Neuron (in vitro differentiated cells): Measurements from ENCODE around the gene GPC6.

Source experiments
- H2AFZ ChIP-seq: one replicate; pipeline ENCODE4 v1.6.1; 2013; ENCODE audit warnings: low read depth, mild to moderate bottlenecking, inconsistent platforms, low read length, moderate library complexity
- H3K27me3 ChIP-seq: one replicate; pipeline ENCODE4 v1.6.1; 2013; ENCODE audit warnings: low read length; ENCODE audit not compliant: insufficient read depth
- H3K36me3 ChIP-seq: one replicate; pipeline ENCODE4 v1.6.1; 2013; ENCODE audit warnings: low read length; ENCODE audit not compliant: insufficient read depth
- H3K4me1 ChIP-seq: one replicate; pipeline ENCODE4 v1.6.1; 2013; ENCODE audit warnings: low read length; ENCODE audit not compliant: insufficient read depth
- H3K4me3 ChIP-seq: 2 replicates; pipeline ENCODE4 v1.5.1; 2013; ENCODE audit warnings: mild to moderate bottlenecking, low read length, moderate library complexity
- H3K9me3 ChIP-seq: one replicate; pipeline ENCODE4 v1.6.1; 2013; ENCODE audit warnings: low read length

The GPC6 gene

GRCh38 chr13:94345374-94346195 is 1119.0 kb downstream of the GPC6 start:
- no peak overlapping the region for H2AFZ ChIP-seq
- H3K4me1 ChIP-seq: peaks cover 22% of the 10 kb centered on the region
- no peaks in the 10 kb centered on the region for H3K9me3 ChIP-seq
- H3K36me3 ChIP-seq: no peaks in the 10 kb centered on the region
- no peaks in the 10 kb centered on the region for H3K27me3 ChIP-seq
- no peak overlapping the region for H3K4me3 ChIP-seq

DNA sequence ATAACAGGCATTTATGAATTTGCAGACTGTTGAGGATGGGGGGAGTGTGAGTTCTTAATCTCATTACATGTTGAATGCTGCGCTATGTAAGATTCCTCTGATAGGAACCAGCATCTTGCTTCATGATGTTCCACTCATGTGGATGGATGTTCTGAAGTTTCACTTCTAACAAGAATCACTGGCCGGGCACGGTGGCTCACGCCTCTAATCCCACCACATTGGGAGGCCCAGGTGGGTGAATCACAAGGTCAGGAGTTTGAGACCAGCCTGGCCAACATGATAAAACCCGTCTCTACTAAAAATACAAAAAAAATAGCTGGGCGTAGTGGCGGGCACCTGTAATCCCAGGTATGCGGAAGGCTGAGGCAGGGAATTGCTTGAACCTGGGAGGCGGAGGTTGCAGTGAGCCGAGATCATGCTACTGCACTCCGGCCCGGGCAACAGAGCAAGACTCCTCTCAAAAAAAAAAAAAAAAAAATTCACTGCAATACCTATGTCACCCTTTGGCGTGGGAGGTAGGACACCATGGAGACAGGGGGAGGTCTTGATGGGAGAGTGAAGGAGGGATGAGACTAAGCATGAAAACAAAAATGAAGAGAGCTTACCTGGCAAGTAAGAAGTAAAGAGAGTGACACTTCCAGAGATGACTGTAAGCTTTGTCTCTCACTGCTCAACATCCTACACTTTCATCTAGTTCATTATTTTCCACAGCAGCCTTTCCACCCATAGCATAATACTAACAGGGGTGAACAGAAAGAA is 1119.8 kb downstream of the GPC6 start:
- H3K4me3 ChIP-seq: no peak overlapping the region
- H3K36me3 ChIP-seq: no peaks in the 10 kb centered on the region
- H2AFZ ChIP-seq: no peak overlapping the region
- H3K4me1 ChIP-seq: peaks cover 29% of the 10 kb centered on the region
- H3K27me3 ChIP-seq: no peaks in the 10 kb centered on the region
- H3K9me3 ChIP-seq: no peaks in the 10 kb centered on the region

DNA sequence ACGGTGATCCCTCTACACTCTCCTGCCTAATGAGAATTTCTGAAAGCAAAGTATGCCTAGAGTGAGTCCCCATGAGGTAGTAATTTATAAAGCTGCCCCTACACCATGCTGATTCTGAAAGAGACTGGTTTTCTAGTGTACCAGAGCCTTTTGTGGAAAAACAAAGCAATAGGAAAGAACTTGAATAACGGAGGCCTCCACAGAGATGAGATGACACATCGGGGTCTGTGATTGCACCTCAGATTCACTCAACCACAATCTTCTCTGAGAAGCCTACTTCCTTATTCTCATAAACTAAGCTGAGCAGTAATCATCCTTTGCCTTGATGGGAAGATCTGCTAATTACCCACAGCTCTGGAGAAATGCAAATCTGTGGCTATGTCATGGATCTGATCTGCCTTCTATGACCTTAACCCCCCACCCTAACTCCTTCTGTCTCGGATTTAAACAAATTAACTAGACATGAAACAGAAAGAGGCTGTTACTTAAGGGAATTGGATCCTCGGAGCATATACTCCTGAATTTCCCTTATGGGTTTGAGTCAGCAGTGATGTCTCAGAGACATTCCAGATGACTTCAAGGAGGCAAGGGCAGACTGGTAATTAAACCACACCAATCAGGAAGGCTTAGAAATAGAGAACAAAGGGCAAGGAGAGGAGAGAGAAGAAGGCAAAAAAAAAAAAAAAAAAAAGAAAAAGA is 1124.8 kb downstream of the GPC6 start:
- H3K36me3 ChIP-seq: no peaks in the 10 kb centered on the region
- no peak overlapping the region for H3K4me3 ChIP-seq
- no peaks in the 10 kb centered on the region for H3K27me3 ChIP-seq
- peaks cover 12% of the 10 kb centered on the region for H3K4me1 ChIP-seq
- H2AFZ ChIP-seq: no peak overlapping the region
- H3K9me3 ChIP-seq: no peaks in the 10 kb centered on the region

DNA sequence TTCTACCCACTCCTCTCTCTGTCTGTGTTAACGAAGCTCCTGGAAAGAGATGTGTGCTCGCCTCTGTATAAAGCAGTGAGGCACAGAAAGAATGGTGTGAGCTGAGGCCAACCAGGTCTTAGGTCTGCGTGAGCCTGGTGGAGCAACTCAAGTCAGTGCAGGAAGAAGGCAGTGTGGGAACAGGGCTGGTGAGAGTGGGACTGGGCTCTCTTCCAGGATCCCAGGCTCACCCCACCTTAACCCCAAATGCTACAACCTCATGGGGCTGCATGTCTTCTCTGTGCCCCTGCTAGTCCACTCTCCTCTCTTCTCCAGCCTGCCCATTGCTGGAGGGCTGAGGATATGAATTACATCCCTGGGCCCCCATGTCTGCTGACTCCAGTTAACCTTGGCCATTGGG is 1125.5 kb downstream of the GPC6 start:
- Histone ChIP-seq H3K4me3 (no peak overlapping the region), H3K27me3 (no peaks in the 10 kb centered on the region)

GRCh38 chr13:94353167-94353710 is 1126.6 kb downstream of the GPC6 start:
- Histone ChIP-seq H3K4me1 (peaks cover 12% of the 10 kb centered on the region), H2AFZ (no peak overlapping the region), H3K36me3 (no peaks in the 10 kb centered on the region), H3K27me3 (no peaks in the 10 kb centered on the region), H3K4me3 (no peak overlapping the region), H3K9me3 (no peaks in the 10 kb centered on the region)

More for the DNA sequence above, 1125.5 kb downstream of the GPC6 start:
- no peaks in the 10 kb centered on the region for H3K9me3 ChIP-seq
- H3K4me1 ChIP-seq: peaks cover 12% of the 10 kb centered on the region
- H2AFZ ChIP-seq: no peak overlapping the region
- no peaks in the 10 kb centered on the region for H3K36me3 ChIP-seq

DNA sequence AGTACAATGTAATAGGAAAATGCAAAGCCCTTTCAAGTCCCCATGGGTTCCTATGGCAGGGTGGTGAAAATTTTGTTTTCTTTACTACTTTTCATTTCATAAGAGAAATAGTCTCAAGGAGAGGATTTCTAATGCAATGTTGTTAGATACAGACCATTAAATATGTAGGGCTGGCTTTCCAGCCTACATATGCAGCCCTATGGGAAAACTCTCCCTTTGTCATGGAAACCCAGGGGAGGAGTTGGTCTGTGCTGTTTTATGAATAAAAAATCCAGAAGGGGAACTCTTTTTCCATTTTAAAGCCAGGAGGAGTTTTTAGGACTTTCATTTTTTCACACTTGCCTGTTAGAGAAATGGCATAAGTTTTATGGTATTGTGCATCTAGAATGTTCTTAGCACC is 1133.3 kb downstream of the GPC6 start:
- no peak overlapping the region for H3K4me3 ChIP-seq

DNA sequence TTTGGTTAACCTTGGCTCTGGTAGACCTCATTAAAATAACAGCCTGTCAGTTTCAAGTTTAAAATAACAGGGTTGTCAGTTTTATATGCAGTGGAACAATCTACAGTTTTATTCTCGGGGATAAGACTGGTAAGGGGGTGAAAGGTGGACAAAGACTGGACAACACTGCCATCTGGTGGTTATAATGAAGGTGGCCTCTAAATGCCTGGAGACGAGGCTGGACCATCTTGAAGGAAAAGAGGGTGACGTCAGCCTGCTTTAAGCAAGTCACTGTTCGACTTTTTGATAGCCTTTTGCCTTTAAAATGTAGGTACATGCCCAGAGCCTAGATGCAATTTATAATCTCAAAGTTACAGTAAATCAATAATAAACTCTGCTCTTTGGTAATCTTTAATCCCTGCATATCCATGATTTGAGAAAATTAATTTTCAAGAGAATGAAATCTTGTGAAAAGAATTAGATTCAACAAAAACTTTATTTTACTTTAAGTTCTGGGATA is 1135.9 kb downstream of the GPC6 start:
- peaks cover 4% of the 10 kb centered on the region for H3K4me1 ChIP-seq
- H2AFZ ChIP-seq: no peak overlapping the region
- H3K9me3 ChIP-seq: no peaks in the 10 kb centered on the region

More for the DNA sequence above, 1133.3 kb downstream of the GPC6 start:
- no peaks in the 10 kb centered on the region for H3K27me3 ChIP-seq
- no peaks in the 10 kb centered on the region for H3K4me1 ChIP-seq
- H2AFZ ChIP-seq: no peak overlapping the region
- H3K36me3 ChIP-seq: no peaks in the 10 kb centered on the region
- H3K9me3 ChIP-seq: no peaks in the 10 kb centered on the region

DNA sequence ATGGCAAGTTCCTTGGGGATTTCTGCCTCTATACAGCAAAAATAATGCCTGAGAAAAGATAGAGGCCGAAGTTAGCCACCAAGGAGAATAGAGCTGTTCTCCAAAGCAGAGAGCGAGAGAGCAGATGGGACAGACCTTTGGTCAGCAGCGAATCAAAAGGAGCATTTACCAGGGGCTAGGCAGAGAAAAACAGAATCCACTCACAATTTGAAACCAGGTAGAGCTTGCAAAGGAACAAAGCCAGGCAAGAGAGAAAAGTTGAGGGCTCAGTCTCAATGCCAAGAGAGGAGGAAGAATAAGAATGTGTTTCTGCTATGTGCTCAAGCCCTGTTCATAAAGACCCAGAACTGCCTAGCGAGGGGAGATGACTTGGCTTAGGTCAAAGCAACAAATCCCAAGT is 1140.1 kb downstream of the GPC6 start:
- Histone ChIP-seq H3K4me1 (peaks cover 4% of the 10 kb centered on the region), H3K9me3 (no peaks in the 10 kb centered on the region), H2AFZ (no peak overlapping the region)

More for the DNA sequence above, 1135.9 kb downstream of the GPC6 start:
- H3K36me3 ChIP-seq: no peaks in the 10 kb centered on the region
- H3K27me3 ChIP-seq: no peaks in the 10 kb centered on the region
- H3K4me3 ChIP-seq: no peak overlapping the region

DNA sequence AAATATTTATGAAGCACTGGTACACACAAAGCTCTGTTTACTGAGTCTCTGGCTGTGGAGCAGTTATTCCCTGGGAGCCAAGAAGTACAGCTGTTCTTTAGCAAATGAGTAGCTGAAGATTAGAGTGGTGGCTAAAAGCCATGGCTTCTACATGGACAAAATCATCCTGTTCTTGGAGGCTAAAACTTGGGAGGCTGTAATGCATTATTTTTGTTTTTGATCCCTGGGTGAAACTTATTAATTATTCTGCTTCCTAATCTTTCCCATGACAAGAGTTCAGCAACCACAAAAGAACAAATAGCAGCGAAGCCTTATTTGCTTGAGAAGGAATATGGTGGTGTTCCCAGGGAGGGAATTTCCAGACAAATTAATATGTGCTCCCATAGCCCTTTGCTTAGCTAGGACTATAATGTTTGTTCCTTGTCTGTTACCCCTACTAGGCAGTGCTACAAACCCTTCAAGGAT is 1143.4 kb downstream of the GPC6 start:
- no peak overlapping the region for H2AFZ ChIP-seq
- no peaks in the 10 kb centered on the region for H3K9me3 ChIP-seq
- H3K4me3 ChIP-seq: no peak overlapping the region
- H3K36me3 ChIP-seq: no peaks in the 10 kb centered on the region
- H3K4me1 ChIP-seq: peaks cover 4% of the 10 kb centered on the region
- H3K27me3 ChIP-seq: no peaks in the 10 kb centered on the region

More for the DNA sequence above, 1140.1 kb downstream of the GPC6 start:
- H3K27me3 ChIP-seq: no peaks in the 10 kb centered on the region
- no peak overlapping the region for H3K4me3 ChIP-seq
- no peaks in the 10 kb centered on the region for H3K36me3 ChIP-seq

DNA sequence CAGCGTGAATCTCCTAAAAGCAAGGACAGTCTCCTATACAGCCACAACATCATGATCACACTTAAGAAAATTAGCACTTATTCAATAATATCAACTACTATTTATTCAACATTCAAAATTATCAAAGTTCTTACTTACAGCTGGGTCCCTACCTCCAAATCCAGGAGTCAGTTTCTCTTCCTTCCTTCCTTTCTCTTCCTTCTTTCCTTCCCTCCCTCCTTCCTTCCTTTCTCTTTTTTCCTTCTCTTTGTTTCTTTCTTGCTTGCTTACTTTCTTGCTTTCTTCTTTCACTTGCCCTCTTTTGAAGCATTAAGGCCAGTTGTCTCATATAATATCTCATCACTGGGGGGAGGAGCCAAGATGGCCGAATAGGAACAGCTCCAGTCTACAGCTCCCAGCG is 1145.2 kb downstream of the GPC6 start:
- no peaks in the 10 kb centered on the region for H3K9me3 ChIP-seq
- H3K4me3 ChIP-seq: no peak overlapping the region
- no peaks in the 10 kb centered on the region for H3K27me3 ChIP-seq
- H2AFZ ChIP-seq: no peak overlapping the region
- H3K36me3 ChIP-seq: no peaks in the 10 kb centered on the region
- H3K4me1 ChIP-seq: no peaks in the 10 kb centered on the region

- Histone ChIP-seq H3K27me3 (no peaks in the 10 kb centered on the region), H3K4me1 (peaks cover 8% of the 10 kb centered on the region), H3K36me3 (no peaks in the 10 kb centered on the region), H3K9me3 (peaks cover 2% of the 10 kb centered on the region), H3K4me3 (no peak overlapping the region), H2AFZ (no peak overlapping the region)
These were observed 1155.9 kb downstream of the GPC6 start for GRCh38 chr13:94382517-94382916.

GRCh38 chr13:94382960-94383359 is 1156.4 kb downstream of the GPC6 start:
- Histone ChIP-seq H3K9me3 (peaks cover 2% of the 10 kb centered on the region), H3K27me3 (no peaks in the 10 kb centered on the region), H3K4me1 (peaks cover 8% of the 10 kb centered on the region), H3K4me3 (no peak overlapping the region), H3K36me3 (no peaks in the 10 kb centered on the region), H2AFZ (no peak overlapping the region)
